ENCODE data around the gene KRTAP5-2. TPM values are rescaled to one million over a fixed set of nuclear protein-coding genes. Genes with fewer than 3 reads are reported as not detected.

The KRTAP5-2 gene
- total RNA-seq, 1 donor from 2014 or later, result not detected

DNA sequence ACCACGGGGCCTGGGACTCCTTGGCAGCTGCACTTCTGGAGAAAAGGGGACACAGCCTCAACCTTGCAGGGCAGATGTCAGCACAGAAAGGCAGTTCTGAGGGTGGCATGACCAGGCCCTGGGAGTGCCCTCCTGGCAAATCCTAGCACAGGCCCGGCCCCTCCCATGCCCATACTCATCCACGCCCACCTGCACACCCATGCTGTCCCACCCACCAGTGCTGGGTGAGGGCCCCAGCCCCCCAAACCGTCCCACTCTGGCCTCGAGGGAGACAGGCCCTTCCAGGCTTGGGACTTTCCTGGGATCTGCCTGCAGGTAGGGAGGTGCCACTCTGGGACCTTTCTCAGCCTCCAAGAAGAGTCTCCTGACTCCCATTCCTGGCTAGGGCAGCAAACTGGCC, 36.1 kb downstream of the KRTAP5-2 start:
- Mint-ChIP-seq H3K27me3 (no peaks in the 10 kb centered on the region), H3K27ac (no peak overlapping the region), H3K4me3 (no peak overlapping the region), H3K4me1 (ENCODE audit: unreplicated experiment) (no peaks in the 10 kb centered on the region), H3K36me3 (no peaks in the 10 kb centered on the region), H3K9me3 (no peaks in the 10 kb centered on the region)
- TF ChIP-seq, protein P1, sequence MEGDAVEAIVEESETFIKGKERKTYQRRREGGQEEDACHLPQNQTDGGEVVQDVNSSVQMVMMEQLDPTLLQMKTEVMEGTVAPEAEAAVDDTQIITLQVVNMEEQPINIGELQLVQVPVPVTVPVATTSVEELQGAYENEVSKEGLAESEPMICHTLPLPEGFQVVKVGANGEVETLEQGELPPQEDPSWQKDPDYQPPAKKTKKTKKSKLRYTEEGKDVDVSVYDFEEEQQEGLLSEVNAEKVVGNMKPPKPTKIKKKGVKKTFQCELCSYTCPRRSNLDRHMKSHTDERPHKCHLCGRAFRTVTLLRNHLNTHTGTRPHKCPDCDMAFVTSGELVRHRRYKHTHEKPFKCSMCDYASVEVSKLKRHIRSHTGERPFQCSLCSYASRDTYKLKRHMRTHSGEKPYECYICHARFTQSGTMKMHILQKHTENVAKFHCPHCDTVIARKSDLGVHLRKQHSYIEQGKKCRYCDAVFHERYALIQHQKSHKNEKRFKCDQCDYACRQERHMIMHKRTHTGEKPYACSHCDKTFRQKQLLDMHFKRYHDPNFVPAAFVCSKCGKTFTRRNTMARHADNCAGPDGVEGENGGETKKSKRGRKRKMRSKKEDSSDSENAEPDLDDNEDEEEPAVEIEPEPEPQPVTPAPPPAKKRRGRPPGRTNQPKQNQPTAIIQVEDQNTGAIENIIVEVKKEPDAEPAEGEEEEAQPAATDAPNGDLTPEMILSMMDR (conservative IDR thresholded peaks at IDR 0.05), result no peak
- no peak for DNase-seq (ENCODE audit: extremely low spot score, unreplicated experiment)

- H3K4me1 Mint-ChIP-seq (ENCODE audit: unreplicated experiment), result no peaks in the 10 kb centered on the region
- H3K4me3 Mint-ChIP-seq, result no peak overlapping the region
- TF ChIP-seq, protein P1 (conservative IDR thresholded peaks at IDR 0.05), result no peak
- no peak overlapping the region for H3K27ac Mint-ChIP-seq
- no peaks in the 10 kb centered on the region for H3K36me3 Mint-ChIP-seq
- H3K27me3 Mint-ChIP-seq, result no peaks in the 10 kb centered on the region
- peak; percentile 68 for DNase-seq (ENCODE audit: extremely low spot score, unreplicated experiment)
- no peaks in the 10 kb centered on the region for H3K9me3 Mint-ChIP-seq
Measured at GRCh38 chr11:1561266-1561665, 36.8 kb downstream of the KRTAP5-2 start.

- Mint-ChIP-seq H3K9me3 (no peaks in the 10 kb centered on the region), H3K36me3 (no peaks in the 10 kb centered on the region), H3K27me3 (no peaks in the 10 kb centered on the region), H3K27ac (no peak overlapping the region), H3K4me1 (ENCODE audit: unreplicated experiment) (no peaks in the 10 kb centered on the region), H3K4me3 (no peak overlapping the region)
- TF ChIP-seq, protein P1 (conservative IDR thresholded peaks at IDR 0.05), result no peak
- DNase-seq (ENCODE audit: extremely low spot score, unreplicated experiment), result peak; percentile 59
Measured at GRCh38 chr11:1560649-1561251, 37.3 kb downstream of the KRTAP5-2 start.

DNA sequence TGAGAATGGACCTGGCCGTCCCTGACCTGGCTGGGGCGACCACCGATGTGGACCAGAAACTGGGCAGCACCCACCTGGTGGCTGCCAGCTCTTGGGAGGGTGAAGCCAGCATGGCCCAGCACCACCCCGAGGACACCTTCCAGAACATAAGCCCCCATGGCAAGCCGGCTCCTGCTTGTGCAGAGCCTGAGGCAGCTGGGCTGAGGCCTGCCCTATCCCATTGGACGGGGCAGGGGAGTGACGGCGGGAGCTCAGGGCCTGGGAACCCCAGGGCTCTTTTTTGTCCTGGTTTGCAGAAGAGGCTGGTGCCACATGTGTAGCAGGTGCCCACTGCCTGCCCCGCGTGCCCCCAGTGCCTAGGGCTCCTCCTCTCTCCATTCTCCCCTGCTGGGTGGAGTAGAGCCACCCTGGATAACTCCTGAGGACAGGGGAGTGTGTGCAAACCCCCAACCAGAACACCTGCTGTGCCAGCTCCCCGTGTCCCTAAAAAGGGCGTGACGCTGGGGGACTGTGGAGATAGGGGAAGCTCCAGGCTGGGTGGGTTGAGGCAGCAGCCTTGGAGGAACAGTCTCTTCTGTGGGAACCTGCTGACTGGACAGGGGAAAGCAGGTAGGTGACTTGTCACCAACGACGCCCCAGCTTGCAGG, 38.0 kb downstream of the KRTAP5-2 start:
- peak; percentile 62 for DNase-seq (ENCODE audit: extremely low spot score, unreplicated experiment)
- Mint-ChIP-seq H3K36me3 (no peaks in the 10 kb centered on the region), H3K4me3 (no peak overlapping the region), H3K27me3 (no peaks in the 10 kb centered on the region), H3K4me1 (ENCODE audit: unreplicated experiment) (no peaks in the 10 kb centered on the region), H3K9me3 (no peaks in the 10 kb centered on the region), H3K27ac (no peak overlapping the region)
- TF ChIP-seq, protein P1 (conservative IDR thresholded peaks at IDR 0.05), result no peak

DNA sequence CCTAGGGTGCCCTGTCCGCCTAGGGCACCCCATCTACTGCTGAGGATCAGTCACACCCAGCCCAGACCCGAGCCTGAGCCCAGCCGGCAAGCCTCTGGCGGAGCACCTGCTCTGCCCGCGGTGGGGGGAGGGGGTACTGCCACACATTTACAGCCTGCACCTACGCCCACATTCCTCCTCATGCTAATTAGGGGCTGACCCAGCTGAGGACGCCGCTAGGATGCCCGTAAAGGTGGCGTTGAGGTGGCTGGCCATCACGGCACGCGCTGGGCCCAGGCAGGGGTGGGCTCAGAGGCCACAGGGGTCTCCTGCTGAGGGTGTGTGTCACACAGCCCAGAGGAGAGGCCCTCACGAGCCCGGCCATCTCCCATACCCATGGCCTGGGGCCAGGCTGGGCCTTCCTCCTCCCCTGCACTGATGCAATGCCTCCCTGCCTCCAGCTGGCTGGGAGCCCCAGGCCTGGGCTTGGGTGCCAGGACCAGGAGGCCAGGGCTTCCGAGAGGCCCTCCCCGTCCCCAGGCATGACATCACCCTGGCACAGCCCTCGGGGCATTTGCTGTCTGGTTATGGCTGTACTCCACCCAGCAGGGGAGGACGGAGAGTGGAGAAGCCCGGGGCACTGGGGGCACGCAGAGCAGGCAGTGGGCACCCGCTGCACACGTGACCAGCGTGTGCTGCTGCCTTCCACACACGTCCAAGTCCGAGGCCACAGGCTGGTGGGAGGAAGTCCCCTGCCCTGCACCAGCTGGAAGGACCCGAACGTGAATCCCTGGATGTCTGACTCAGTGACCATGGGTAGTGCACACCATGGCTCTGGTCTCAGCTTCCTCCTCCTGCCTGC, 38.8 kb downstream of the KRTAP5-2 start:
- Mint-ChIP-seq H3K36me3 (no peaks in the 10 kb centered on the region), H3K9me3 (no peaks in the 10 kb centered on the region), H3K4me3 (no peak overlapping the region), H3K27ac (no peak overlapping the region), H3K27me3 (no peaks in the 10 kb centered on the region), H3K4me1 (ENCODE audit: unreplicated experiment) (no peaks in the 10 kb centered on the region)
- peak; percentile 71 for DNase-seq (ENCODE audit: extremely low spot score, unreplicated experiment)
- TF ChIP-seq, protein P1 (conservative IDR thresholded peaks at IDR 0.05), result no peak
